Muscle layer of colon (tissue), 2 donors: Measurements from ENCODE around the gene RPS6KA3.

ENCODE experiments used
- H3K27ac ChIP-seq: one replicate; pipeline ENCODE4 v1.7.0; 2013; ENCODE audit warnings: low read depth, mild to moderate bottlenecking, low read length, moderate library complexity
- H3K27me3 ChIP-seq, 2 donors: one replicate each; pipeline ENCODE4 v1.7.0; 2013; ENCODE audit warnings: low read length in 2 of 2, mild to moderate bottlenecking in 2 of 2; ENCODE audit not compliant: insufficient read depth in 2 of 2, control insufficient read depth in 1 of 2
- H3K36me3 ChIP-seq: one replicate; pipeline ENCODE4 v1.7.0; 2013; ENCODE audit warnings: mild to moderate bottlenecking, low read length; ENCODE audit not compliant: insufficient read depth
- H3K4me1 ChIP-seq: one replicate; pipeline ENCODE4 v1.7.0; 2013; ENCODE audit warnings: mild to moderate bottlenecking, low read length; ENCODE audit not compliant: insufficient read depth
- H3K4me3 ChIP-seq, 2 donors: one replicate each; pipeline ENCODE4 v1.7.0; 2013; ENCODE audit warnings: low read length in 2 of 2, low read depth in 1 of 2, mild to moderate bottlenecking in 1 of 2, moderate library complexity in 1 of 2
- H3K9ac ChIP-seq: one replicate; pipeline ENCODE4 v1.7.0; 2013; ENCODE audit warnings: low read length
- H3K9me3 ChIP-seq: one replicate; pipeline ENCODE4 v1.7.0; 2013; ENCODE audit warnings: mild to moderate bottlenecking, low read length
- donor health status: abdominal sarcoma.
- donor health status: Adenocarcinoma of cecum.

RPS6KA3 gene

DNA sequence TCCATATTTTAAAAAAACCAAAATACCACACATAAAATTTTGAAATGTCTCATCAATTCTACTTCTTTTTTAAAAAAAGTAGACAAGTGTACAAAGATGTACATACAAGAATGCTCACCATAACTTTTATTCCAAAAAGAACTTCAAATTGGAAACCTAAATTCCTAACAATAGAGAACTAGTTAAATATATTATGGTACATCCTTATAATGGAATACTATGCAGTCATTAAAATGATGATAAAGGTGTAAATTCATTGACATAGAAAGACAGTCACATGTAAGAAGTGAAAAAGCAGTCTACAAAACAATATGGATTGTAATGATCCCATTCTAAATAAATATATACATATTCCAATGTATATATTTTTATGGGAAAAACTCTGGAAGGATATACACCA, 31.0 kb downstream of the RPS6KA3 start:
- Histone ChIP-seq H3K4me3 (no peak overlapping the region), H3K9ac (no peak overlapping the region), H3K4me1 (no peaks in the 10 kb centered on the region), H3K27ac (no peak overlapping the region), H3K9me3 (no peaks in the 10 kb centered on the region), H3K27me3 (no peaks in the 10 kb centered on the region), H3K36me3 (no peaks in the 10 kb centered on the region)

- Histone ChIP-seq H3K9me3 (no peaks in the 10 kb centered on the region), H3K9ac (no peak overlapping the region), H3K27me3 (no peaks in the 10 kb centered on the region), H3K4me3 (no peak overlapping the region), H3K27ac (no peak overlapping the region), H3K4me1 (no peaks in the 10 kb centered on the region), H3K36me3 (no peaks in the 10 kb centered on the region)
These were observed 33.4 kb downstream of the RPS6KA3 start for GRCh38 chrX:20233336-20233735.

- Histone ChIP-seq H3K9me3 (no peaks in the 10 kb centered on the region), H3K27ac (no peak overlapping the region), H3K9ac (no peak overlapping the region), H3K36me3 (no peaks in the 10 kb centered on the region), H3K4me3 (no peak overlapping the region), H3K4me1 (no peaks in the 10 kb centered on the region), H3K27me3 (no peaks in the 10 kb centered on the region)
These were observed 35.1 kb downstream of the RPS6KA3 start for GRCh38 chrX:20231598-20231997.

GRCh38 chrX:20230406-20230805, 36.3 kb downstream of the RPS6KA3 start:
- Histone ChIP-seq H3K4me1 (peaks cover 3% of the 10 kb centered on the region), H3K9ac (no peak overlapping the region), H3K27ac (no peak overlapping the region), H3K4me3 (no peak overlapping the region), H3K36me3 (no peaks in the 10 kb centered on the region), H3K9me3 (no peaks in the 10 kb centered on the region), H3K27me3 (no peaks in the 10 kb centered on the region)

DNA sequence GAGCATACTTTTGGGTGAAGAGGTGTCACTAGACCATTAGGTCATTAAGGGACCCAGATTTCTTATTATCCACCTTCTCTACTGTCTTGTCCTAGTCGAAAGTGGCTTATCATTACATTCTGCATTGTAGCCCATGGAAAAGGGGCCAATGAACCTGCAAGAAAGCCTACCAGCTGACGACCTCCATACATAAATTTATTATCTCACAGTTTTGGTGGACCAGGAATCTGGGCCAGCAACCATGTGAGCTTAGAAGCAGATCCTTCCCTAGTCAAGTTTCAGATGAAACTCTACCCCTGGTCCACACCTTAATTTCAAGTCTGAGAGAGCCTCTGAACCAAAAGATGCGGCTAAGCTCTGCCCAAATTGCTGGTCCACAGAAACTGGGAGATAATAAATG, 37.6 kb downstream of the RPS6KA3 start:
- H3K36me3 ChIP-seq = no peaks in the 10 kb centered on the region
- H3K9ac ChIP-seq = no peak overlapping the region
- H3K27me3 ChIP-seq = no peaks in the 10 kb centered on the region
- H3K4me3 ChIP-seq = no peak overlapping the region
- H3K4me1 ChIP-seq = peaks cover 4% of the 10 kb centered on the region
- no peak overlapping the region for H3K27ac ChIP-seq
- H3K9me3 ChIP-seq = no peaks in the 10 kb centered on the region

DNA sequence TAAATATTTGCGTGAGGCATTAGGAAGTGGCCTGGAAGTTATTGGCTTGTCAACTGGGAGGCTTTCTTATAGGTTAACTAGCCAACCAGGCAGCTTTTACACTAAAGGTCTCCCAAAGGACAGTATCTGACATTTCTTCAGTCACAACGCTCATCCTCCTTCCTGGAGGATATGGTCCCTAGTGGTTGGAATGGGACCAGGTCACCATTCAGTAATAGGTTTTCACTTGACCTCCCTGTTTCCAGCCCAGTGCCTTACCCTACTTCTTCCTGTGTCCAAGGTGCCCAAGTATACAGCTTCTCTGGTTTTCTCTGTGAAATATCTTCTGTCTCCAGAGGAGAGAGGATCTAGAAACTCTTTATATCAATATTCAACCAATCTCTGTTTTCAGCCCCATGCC, 38.5 kb downstream of the RPS6KA3 start:
- H3K27me3 ChIP-seq = no peaks in the 10 kb centered on the region
- no peaks in the 10 kb centered on the region for H3K9me3 ChIP-seq
- H3K9ac ChIP-seq = no peak overlapping the region
- H3K36me3 ChIP-seq = no peaks in the 10 kb centered on the region
- H3K4me1 ChIP-seq = peaks cover 4% of the 10 kb centered on the region
- no peak overlapping the region for H3K4me3 ChIP-seq
- H3K27ac ChIP-seq = no peak overlapping the region

GRCh38 chrX:20227116-20227515, 39.6 kb downstream of the RPS6KA3 start:
- Histone ChIP-seq H3K36me3 (no peaks in the 10 kb centered on the region), H3K9ac (no peak overlapping the region), H3K4me1 (peaks cover 4% of the 10 kb centered on the region), H3K9me3 (no peaks in the 10 kb centered on the region), H3K27ac (no peak overlapping the region), H3K27me3 (no peaks in the 10 kb centered on the region), H3K4me3 (no peak overlapping the region)

- Histone ChIP-seq H3K9me3 (no peaks in the 10 kb centered on the region), H3K4me1 (peaks cover 4% of the 10 kb centered on the region), H3K9ac (no peak overlapping the region), H3K27ac (no peak overlapping the region), H3K27me3 (no peaks in the 10 kb centered on the region), H3K4me3 (no peak overlapping the region), H3K36me3 (no peaks in the 10 kb centered on the region)
These were observed 41.2 kb downstream of the RPS6KA3 start for GRCh38 chrX:20225488-20225833.

- no peaks in the 10 kb centered on the region for H3K27me3 ChIP-seq
- H3K27ac ChIP-seq = no peak overlapping the region
- H3K9me3 ChIP-seq = no peaks in the 10 kb centered on the region
These were observed 41.8 kb downstream of the RPS6KA3 start for GRCh38 chrX:20224814-20225487.

GRCh38 chrX:20221902-20222301, 44.8 kb downstream of the RPS6KA3 start:
- Histone ChIP-seq H3K9ac (no peak overlapping the region), H3K4me3 (no peak overlapping the region), H3K27me3 (no peaks in the 10 kb centered on the region), H3K36me3 (no peaks in the 10 kb centered on the region), H3K4me1 (peaks cover 4% of the 10 kb centered on the region), H3K9me3 (no peaks in the 10 kb centered on the region), H3K27ac (no peak overlapping the region)

More at GRCh38 chrX:20224814-20225487, 41.8 kb downstream of the RPS6KA3 start:
- Histone ChIP-seq H3K4me1 (peaks cover 4% of the 10 kb centered on the region), H3K9ac (no peak overlapping the region), H3K36me3 (no peaks in the 10 kb centered on the region), H3K4me3 (no peak overlapping the region)

DNA sequence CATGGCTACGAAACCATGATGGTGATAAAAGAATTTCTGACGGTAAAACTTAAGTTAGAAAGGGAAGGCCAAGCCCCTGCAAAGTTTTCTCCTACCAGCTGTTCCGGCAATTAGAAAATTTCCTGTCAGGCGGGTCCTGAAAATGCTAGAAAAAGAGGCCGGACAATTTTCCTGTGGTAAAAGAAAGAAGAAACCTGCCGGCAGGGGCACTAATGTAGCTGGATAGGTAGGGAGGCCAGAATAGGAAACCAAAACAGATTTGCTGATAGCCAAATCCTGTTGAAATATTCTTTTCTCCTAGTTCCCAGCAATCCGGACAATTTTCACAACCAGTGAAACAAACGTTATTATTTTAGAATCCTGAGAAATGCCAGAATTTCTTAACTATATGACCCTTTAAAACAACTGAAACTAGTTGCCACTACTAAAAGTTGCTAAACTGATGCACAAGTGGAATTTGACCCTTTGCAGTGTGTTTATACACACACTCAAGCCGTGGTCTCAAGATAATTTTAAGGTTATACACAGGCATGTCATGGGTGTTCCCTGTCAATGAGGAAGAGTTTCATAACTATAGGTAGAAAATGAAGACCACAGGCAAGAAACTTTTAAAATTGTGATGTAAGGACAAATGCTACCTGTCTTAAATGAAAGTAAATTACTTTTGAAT, 47.7 kb downstream of the RPS6KA3 start:
- H3K9ac ChIP-seq = no peak overlapping the region
- no peak overlapping the region for H3K27ac ChIP-seq
- H3K36me3 ChIP-seq = no peaks in the 10 kb centered on the region
- no peaks in the 10 kb centered on the region for H3K4me1 ChIP-seq
- no peak overlapping the region for H3K4me3 ChIP-seq
- H3K9me3 ChIP-seq = no peaks in the 10 kb centered on the region
- no peaks in the 10 kb centered on the region for H3K27me3 ChIP-seq

GRCh38 chrX:20217906-20218305, 48.8 kb downstream of the RPS6KA3 start:
- Histone ChIP-seq H3K27ac (no peak overlapping the region), H3K36me3 (no peaks in the 10 kb centered on the region), H3K4me1 (no peaks in the 10 kb centered on the region), H3K9ac (no peak overlapping the region), H3K27me3 (no peaks in the 10 kb centered on the region), H3K9me3 (no peaks in the 10 kb centered on the region), H3K4me3 (no peak overlapping the region)
